A673 (cell line): ENCODE data around the gene C19orf38. TPM values are rescaled to one million over a fixed set of nuclear protein-coding genes. Genes with fewer than 3 reads are reported as not detected.
"Not testable (repeated sequence)": the region's sequence is repeated elsewhere in the genome, so short reads cannot be mapped to it uniquely, and the experiment has no call there.

Experiments used
- BruUV-seq: library from RNA; stranded (reverse); fragments of 400-500 nt; replicated peaks from 2 replicates; lab custom pipeline; 2021; lab: Mats Ljungman, UMichigan
- CTCF ChIA-PET: fragments of 300-600 bp; sonication (Branson Sonifier 250); formaldehyde crosslinking; loops from one replicate; lab custom pipeline; 2022; ENCODE audit warnings: antibody characterized with exemption; lab: Charles Lee
- POLR2A ChIA-PET: fragments of 300-600 bp; sonication (Branson Sonifier 250); formaldehyde crosslinking; loops from one replicate; lab custom pipeline; 2022; ENCODE audit warnings: antibody characterized with exemption; ENCODE audit not compliant: low non-redundant PET; lab: Charles Lee
- DNase-seq: peaks from one replicate; pipeline ENCODE4 v3.0.0-alpha.2; 2015; ENCODE audit warnings: low spot score
- H3K27ac ChIP-seq: fragments of 200-600 bp; sonication (generic); 2 replicates; pipeline ENCODE4 v1.5.1; 2016; ENCODE audit warnings: mixed run types, low read depth, mild to moderate bottlenecking, mixed read lengths, antibody characterized with exemption, low read length; ENCODE audit not compliant: poor library complexity, severe bottlenecking
- H3K27me3 ChIP-seq: fragments of 200-600 bp; sonication (generic); replicated peaks from 2 replicates; pipeline ENCODE4 v1.6.1; 2017; ENCODE audit warnings: mixed run types, low read depth, mild to moderate bottlenecking, mixed read lengths, antibody characterized with exemption, low read length; ENCODE audit not compliant: insufficient read depth, poor library complexity
- H3K36me3 ChIP-seq: fragments of 200-600 bp; sonication (generic); 2 replicates; pipeline ENCODE4 v1.6.1; 2016; ENCODE audit warnings: mixed run types, mild to moderate bottlenecking, mixed read lengths, antibody characterized with exemption, low read length; ENCODE audit not compliant: insufficient read depth, poor library complexity, severe bottlenecking
- H3K4me1 ChIP-seq: fragments of 200-600 bp; sonication (generic); 2 replicates; pipeline ENCODE4 v1.6.1; 2017; ENCODE audit warnings: mixed run types, mild to moderate bottlenecking, mixed read lengths, antibody characterized with exemption, low read length; ENCODE audit not compliant: insufficient read depth, poor library complexity, severe bottlenecking
- H3K4me3 ChIP-seq: fragments of 200-600 bp; sonication (generic); 2 replicates; pipeline ENCODE4 v1.5.1; 2016; ENCODE audit warnings: low read depth, mixed run types, mild to moderate bottlenecking, mixed read lengths, low read length; ENCODE audit not compliant: poor library complexity, severe bottlenecking
- H3K9me3 ChIP-seq: fragments of 200-600 bp; sonication (generic); 2 replicates; pipeline ENCODE4 v1.6.1; 2016; ENCODE audit warnings: mixed run types, low read depth, mild to moderate bottlenecking, mixed read lengths, antibody characterized with exemption, low read length; ENCODE audit not compliant: poor library complexity, severe bottlenecking
- EZH2 ChIP-seq: fragments of 200-600 bp; sonication (generic); IDR thresholded peaks from 2 replicates; pipeline ENCODE4 v1.6.1; 2017; ENCODE audit warnings: borderline replicate concordance, low read depth, mild to moderate bottlenecking, mixed read lengths, antibody characterized with exemption, low read length; ENCODE audit not compliant: poor library complexity, severe bottlenecking
- intact Hi-C: fragments of 100-400 bp; cut with micrococcal nuclease; formaldehyde crosslinking; loops from one replicate; pipeline ENCODE4 v1.10.0; 2022; ENCODE audit not compliant: unreplicated experiment
- total RNA-seq: library from RNA; stranded (reverse); gene quantifications from 2 replicates; pipeline ENCODE4 v1.2.3, GENCODE V29; 2021
- TF ChIP-seq, protein P1 (sequence below): fragments of 300-800, 200-600 bp; sonication (generic); conservative IDR thresholded peaks from 2 replicates; pipeline ENCODE4 v1.5.1; 2017; ENCODE audit warnings: low read depth, mild to moderate bottlenecking, antibody characterized with exemption, low read length, moderate library complexity, mixed read lengths

C19orf38 gene
- total RNA-seq, 1 experiment from 2014 or later = not detected

DNA sequence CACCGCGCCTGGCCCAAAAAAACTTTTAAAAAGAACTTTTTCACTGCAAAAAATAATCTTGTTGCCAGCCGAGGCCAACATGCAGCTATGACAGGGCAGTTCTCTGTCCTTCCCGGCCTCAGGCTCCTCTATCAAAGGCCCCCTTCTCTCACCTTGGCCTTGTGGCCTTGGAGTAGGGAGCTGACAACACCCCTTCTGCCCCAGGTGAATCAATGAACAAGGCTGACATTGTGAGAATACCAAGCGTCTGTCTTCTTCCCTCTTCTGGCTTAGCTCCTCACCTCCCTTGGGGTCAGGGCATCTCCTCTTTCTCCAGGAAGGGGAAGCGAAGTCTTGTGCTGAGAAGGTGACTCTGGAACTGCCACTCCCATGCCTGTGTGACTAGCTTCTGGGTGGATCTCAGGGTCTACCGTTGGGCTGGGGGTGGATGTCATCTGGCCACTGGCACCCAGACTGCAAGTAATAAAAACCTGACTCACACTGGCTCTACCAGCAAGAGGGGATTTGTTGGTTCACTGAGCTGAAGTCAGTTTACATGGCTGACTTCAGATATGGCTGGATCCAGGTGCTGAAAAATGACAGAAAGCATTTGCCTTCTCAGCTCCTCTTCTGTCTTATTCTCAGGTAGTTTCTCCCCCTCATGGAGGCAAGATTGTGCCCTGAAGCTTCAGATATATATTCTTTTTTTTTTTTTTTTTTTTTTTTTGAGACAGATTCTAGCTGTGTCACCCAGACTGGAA, 6.3 kb downstream of the C19orf38 start:
- Histone ChIP-seq H3K4me1 (no peaks in the 10 kb centered on the region), H3K36me3 (no peaks in the 10 kb centered on the region), H3K27me3 (no peaks in the 10 kb centered on the region), H3K9me3 (no peaks in the 10 kb centered on the region), H3K4me3 (no peak overlapping the region), H3K27ac (no peak overlapping the region)
- ChIA-PET POLR2A (interaction anchor here (1.2 kb wide), 1 partner anchor 16 kb away, joined by 3 read pairs; no protein-coding TSS in a partner anchor), CTCF (interaction anchor here (0.6 to 1.4 kb wide), 3 partner anchors 10 to 282 kb away, joined by 3 to 8 read pairs (median 6); partner anchors contain the start of gene TMED1)
- intact Hi-C loops = no loop called here
- no peak for DNase-seq
- no TSS peak for BruUV-seq
- TF ChIP-seq, protein P1, sequence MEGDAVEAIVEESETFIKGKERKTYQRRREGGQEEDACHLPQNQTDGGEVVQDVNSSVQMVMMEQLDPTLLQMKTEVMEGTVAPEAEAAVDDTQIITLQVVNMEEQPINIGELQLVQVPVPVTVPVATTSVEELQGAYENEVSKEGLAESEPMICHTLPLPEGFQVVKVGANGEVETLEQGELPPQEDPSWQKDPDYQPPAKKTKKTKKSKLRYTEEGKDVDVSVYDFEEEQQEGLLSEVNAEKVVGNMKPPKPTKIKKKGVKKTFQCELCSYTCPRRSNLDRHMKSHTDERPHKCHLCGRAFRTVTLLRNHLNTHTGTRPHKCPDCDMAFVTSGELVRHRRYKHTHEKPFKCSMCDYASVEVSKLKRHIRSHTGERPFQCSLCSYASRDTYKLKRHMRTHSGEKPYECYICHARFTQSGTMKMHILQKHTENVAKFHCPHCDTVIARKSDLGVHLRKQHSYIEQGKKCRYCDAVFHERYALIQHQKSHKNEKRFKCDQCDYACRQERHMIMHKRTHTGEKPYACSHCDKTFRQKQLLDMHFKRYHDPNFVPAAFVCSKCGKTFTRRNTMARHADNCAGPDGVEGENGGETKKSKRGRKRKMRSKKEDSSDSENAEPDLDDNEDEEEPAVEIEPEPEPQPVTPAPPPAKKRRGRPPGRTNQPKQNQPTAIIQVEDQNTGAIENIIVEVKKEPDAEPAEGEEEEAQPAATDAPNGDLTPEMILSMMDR = no peak
- TF ChIP-seq EZH2 = no peak

DNA sequence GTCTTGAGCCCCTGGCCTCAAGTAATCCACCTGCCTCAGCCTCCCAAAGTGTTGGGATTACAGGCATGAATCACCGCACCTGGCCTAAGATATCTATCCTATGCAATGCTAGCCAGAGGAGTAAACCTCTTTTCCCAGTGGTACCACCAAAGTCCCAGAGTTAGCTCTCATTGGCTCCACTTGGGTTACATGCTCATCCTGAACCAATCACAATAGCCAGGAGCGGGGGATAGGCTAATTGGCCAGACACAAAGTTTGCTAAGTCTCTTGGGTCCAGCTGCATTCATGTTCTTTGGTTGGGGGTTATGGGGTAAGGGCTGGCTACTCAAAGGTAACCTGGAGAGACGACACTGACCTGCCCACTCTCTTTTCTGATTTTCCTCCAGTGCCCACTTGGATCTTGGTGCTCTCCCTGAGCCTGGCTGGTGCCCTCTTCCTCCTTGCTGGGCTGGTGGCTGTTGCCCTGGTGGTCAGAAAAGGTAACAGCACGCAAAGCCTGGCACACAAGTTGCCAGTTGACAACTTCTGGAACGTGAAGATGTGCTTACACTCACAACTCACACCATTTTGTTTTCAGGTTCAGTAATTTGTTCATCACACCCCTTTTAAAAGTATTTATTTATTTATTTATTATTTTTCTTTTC, 7.8 kb downstream of the C19orf38 start:
- ChIA-PET POLR2A (no interaction called here), CTCF (no interaction called here)
- no peaks in the 10 kb centered on the region for H3K27me3 ChIP-seq
- H3K9me3 ChIP-seq = no peaks in the 10 kb centered on the region
- intact Hi-C loops = no loop called here
- TF ChIP-seq, protein P1 = peak; percentile 62
- TF ChIP-seq EZH2 = no peak
- H3K36me3 ChIP-seq = no peaks in the 10 kb centered on the region
- no TSS peak for BruUV-seq
- H3K4me1 ChIP-seq = no peaks in the 10 kb centered on the region
- no peak overlapping the region for H3K27ac ChIP-seq
- no peak overlapping the region for H3K4me3 ChIP-seq
- DNase-seq = peak; percentile 45

DNA sequence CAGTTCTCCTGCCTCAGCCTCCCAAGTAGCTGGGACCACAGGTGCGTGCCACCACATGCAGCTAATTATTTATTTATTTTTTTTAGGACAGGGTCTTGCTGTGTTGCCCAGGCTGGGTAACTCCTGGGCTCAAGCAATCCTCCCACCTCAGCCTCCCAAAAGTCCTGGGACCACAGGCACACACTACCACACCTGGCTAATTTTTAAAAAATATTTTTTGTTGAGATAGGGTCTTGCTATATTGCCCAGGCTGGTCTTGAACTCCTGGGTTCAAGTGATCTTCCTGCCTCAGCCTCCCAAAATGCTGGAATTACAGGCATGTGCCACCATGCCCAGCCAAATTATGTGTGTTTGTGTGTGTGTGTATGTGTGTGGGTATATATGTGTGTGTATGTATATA, 8.7 kb downstream of the C19orf38 start:
- DNase-seq, H3K4me3 ChIP-seq, H3K4me1 ChIP-seq, intact Hi-C loops, CTCF ChIA-PET, H3K27me3 ChIP-seq, POLR2A ChIA-PET, H3K9me3 ChIP-seq, H3K36me3 ChIP-seq, BruUV-seq, H3K27ac ChIP-seq: not testable (repeated sequence)
